Endodermal cell (in vitro differentiated cells): ENCODE data around the gene SMCO3. TPM values are rescaled to one million over a fixed set of nuclear protein-coding genes. Genes with fewer than 3 reads are reported as not detected.

Experiments used
- DNase-seq: peaks from one replicate; pipeline ENCODE4 v3.0.0-alpha.2; 2017
- H3K27ac ChIP-seq: 2 replicates; pipeline ENCODE4 v1.5.1; 2013; ENCODE audit warnings: mild to moderate bottlenecking, low read depth, low read length, moderate library complexity
- H3K27me3 ChIP-seq: 2 replicates; pipeline ENCODE4 v1.6.1; 2013; ENCODE audit warnings: mild to moderate bottlenecking, low read length, moderate library complexity; ENCODE audit not compliant: insufficient read depth, control insufficient read depth, poor library complexity, severe bottlenecking
- H3K36me3 ChIP-seq: 2 replicates; pipeline ENCODE4 v1.7.0; 2013; ENCODE audit warnings: mild to moderate bottlenecking, low read length, moderate library complexity; ENCODE audit not compliant: control insufficient read depth, insufficient read depth
- H3K4me1 ChIP-seq: one replicate; pipeline ENCODE4 v1.7.0; 2013; ENCODE audit warnings: low read length; ENCODE audit not compliant: control insufficient read depth, insufficient read depth
- H3K4me3 ChIP-seq: 2 replicates; pipeline ENCODE4 v1.5.1; 2013; ENCODE audit warnings: mild to moderate bottlenecking, low read length, moderate library complexity
- H3K9ac ChIP-seq: 2 replicates; pipeline ENCODE4 v1.6.1; 2013; ENCODE audit warnings: mild to moderate bottlenecking, low read length, moderate library complexity; ENCODE audit not compliant: poor library complexity, severe bottlenecking; ENCODE audit errors: extremely low read depth
- H3K9me3 ChIP-seq: 2 replicates; pipeline ENCODE4 v1.6.1; 2013; ENCODE audit warnings: mild to moderate bottlenecking, low read length, moderate library complexity; ENCODE audit not compliant: control insufficient read depth
- H3K27ac Mint-ChIP-seq: 2 replicates; pipeline ENCODE4 v1.8.0; 2020; ENCODE audit warnings: mixed read lengths
- H3K27me3 Mint-ChIP-seq: 2 replicates; pipeline ENCODE4 v1.8.0; 2021; ENCODE audit warnings: mild to moderate bottlenecking, mixed read lengths; ENCODE audit not compliant: insufficient read depth
- H3K36me3 Mint-ChIP-seq: 2 replicates; pipeline ENCODE4 v1.8.0; 2020; ENCODE audit warnings: low read depth, mixed read lengths
- H3K4me1 Mint-ChIP-seq: 2 replicates; pipeline ENCODE4 v1.8.0; 2020; ENCODE audit warnings: mixed read lengths
- H3K4me3 Mint-ChIP-seq: 2 replicates; pipeline ENCODE4 v1.8.0; 2020; ENCODE audit warnings: mild to moderate bottlenecking, moderate library complexity, mixed read lengths
- H3K9me3 Mint-ChIP-seq: 2 replicates; pipeline ENCODE4 v1.8.0; 2020; ENCODE audit warnings: mild to moderate bottlenecking, mixed read lengths
- WGBS, 2 experiments: methylation state at CpG; one replicate each; pipeline versions ENCODE4 v1.1.5 to v1.1.7; 2013; ENCODE audit warnings: missing lambda C conversion rate in 2 of 2, mixed read lengths in 1 of 2; ENCODE audit not compliant: insufficient coverage in 1 of 2, insufficient read length in 1 of 2; 5-methylcytosine and 5-hydroxymethylcytosine counted together
- total RNA-seq, 2 donors: library from RNA; stranded (reverse); fragmentation: NEBNext Ultra II Directional in 1 of 2; extraction: Animal tissue kit (Norgen Biotek cat#: 25700) in 1 of 2; gene quantifications; 2 replicates in 1 of 2; 3 replicates in 1 of 2; pipeline ENCODE4 v1.2.1, GENCODE V29; 2021
- TF ChIP-seq, protein P1 (sequence below): fragments of 200-600 bp; sonication (generic); conservative IDR thresholded peaks from 2 replicates; pipeline ENCODE4 v1.5.0; 2021; ENCODE audit warnings: antibody characterized with exemption, mild to moderate bottlenecking

The SMCO3 gene
- total RNA-seq, 2 donors from 2014 or later, result not detected

DNA sequence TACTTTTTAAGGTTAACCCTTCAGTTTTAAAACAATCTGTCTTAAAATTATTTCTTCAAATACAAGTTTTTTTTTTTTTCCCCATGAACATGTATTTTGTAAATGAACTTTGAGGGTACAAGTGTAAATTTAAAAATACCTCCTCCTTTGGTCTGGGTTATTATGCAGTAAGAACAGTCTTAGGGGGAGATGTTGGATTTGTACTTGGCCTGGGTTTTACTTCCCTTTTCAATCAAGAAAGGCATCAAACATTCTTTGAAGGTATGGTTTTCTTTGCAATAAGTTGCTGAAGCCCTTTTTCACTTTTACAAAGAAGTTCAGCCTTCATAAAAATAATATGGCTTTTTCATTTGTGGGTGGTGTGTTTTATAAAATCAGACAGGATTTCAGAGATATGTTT lies 31.2 kb downstream of the SMCO3 start:
- Mint-ChIP-seq H3K9me3 (no peaks in the 10 kb centered on the region), H3K27ac (no peak overlapping the region), H3K4me1 (no peaks in the 10 kb centered on the region), H3K36me3 (peaks cover 24% of the 10 kb centered on the region), H3K27me3 (no peaks in the 10 kb centered on the region), H3K4me3 (no peak overlapping the region)
- peaks cover 24% of the 10 kb centered on the region for H3K36me3 ChIP-seq
- no peaks in the 10 kb centered on the region for H3K4me1 ChIP-seq
- no peaks in the 10 kb centered on the region for H3K27me3 ChIP-seq
- H3K9me3 ChIP-seq, result no peaks in the 10 kb centered on the region
- DNase-seq, result no peak
- H3K9ac ChIP-seq, result no peak overlapping the region
- TF ChIP-seq, protein P1, sequence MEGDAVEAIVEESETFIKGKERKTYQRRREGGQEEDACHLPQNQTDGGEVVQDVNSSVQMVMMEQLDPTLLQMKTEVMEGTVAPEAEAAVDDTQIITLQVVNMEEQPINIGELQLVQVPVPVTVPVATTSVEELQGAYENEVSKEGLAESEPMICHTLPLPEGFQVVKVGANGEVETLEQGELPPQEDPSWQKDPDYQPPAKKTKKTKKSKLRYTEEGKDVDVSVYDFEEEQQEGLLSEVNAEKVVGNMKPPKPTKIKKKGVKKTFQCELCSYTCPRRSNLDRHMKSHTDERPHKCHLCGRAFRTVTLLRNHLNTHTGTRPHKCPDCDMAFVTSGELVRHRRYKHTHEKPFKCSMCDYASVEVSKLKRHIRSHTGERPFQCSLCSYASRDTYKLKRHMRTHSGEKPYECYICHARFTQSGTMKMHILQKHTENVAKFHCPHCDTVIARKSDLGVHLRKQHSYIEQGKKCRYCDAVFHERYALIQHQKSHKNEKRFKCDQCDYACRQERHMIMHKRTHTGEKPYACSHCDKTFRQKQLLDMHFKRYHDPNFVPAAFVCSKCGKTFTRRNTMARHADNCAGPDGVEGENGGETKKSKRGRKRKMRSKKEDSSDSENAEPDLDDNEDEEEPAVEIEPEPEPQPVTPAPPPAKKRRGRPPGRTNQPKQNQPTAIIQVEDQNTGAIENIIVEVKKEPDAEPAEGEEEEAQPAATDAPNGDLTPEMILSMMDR, result no peak
- no peak overlapping the region for H3K27ac ChIP-seq
- H3K4me3 ChIP-seq, result no peak overlapping the region

DNA sequence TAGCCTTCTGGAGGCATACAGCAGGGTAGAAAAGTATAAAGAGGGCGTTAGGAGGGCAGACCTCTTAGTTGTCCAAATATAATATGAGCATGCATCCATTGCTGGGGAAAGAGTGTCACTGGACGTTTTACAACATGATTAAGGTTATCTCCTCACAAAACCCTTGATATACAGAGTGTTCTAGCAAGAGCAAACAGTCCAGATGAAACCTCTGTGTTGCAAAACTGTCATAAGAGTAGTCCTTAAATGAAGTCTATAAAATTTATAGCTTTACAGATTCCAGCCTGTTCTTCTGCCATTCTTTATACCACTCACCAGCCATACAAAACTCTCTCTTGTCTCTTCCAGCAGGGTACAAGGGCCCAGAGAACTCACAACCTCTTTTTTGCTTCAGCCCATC lies 32.4 kb downstream of the SMCO3 start:
- Histone ChIP-seq H3K27ac (no peak overlapping the region), H3K4me3 (no peak overlapping the region), H3K36me3 (peaks cover 14% of the 10 kb centered on the region), H3K9me3 (no peaks in the 10 kb centered on the region), H3K27me3 (no peaks in the 10 kb centered on the region), H3K9ac (no peak overlapping the region), H3K4me1 (no peaks in the 10 kb centered on the region)
- no peak for DNase-seq
- peaks cover 14% of the 10 kb centered on the region for H3K36me3 Mint-ChIP-seq
- no peak overlapping the region for H3K27ac Mint-ChIP-seq
- H3K4me1 Mint-ChIP-seq, result peaks cover 10% of the 10 kb centered on the region
- no peak overlapping the region for H3K4me3 Mint-ChIP-seq
- TF ChIP-seq, protein P1, result no peak
- WGBS, 2 experiments, result 90 to 100% methylated on average over 1 to 2 of the region's 2 CpGs
- no peaks in the 10 kb centered on the region for H3K9me3 Mint-ChIP-seq
- no peaks in the 10 kb centered on the region for H3K27me3 Mint-ChIP-seq

DNA sequence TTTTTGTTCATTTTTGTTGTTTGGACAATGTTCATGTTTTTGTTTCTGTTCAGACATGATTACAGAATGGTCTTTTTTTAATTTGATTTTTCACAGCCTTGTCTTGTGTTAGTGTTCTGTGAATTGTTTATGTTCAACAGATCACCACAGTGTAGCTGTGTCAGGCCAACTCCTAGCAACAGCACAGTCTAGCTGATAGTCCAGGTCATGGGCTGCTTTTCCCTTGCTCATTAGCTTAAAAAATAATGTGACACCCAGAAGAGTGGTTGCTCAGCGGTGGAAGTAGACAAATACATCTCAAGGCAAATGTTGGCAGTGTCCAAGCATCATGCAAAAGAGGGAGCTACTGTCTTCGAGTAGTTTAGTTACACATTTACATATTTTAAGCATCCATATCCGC lies 33.1 kb downstream of the SMCO3 start:
- Mint-ChIP-seq H3K36me3 (peaks cover 7% of the 10 kb centered on the region), H3K9me3 (no peaks in the 10 kb centered on the region), H3K27me3 (no peaks in the 10 kb centered on the region), H3K4me3 (no peak overlapping the region), H3K4me1 (peaks cover 16% of the 10 kb centered on the region), H3K27ac (no peak overlapping the region)
- H3K4me3 ChIP-seq, result no peak overlapping the region
- H3K27me3 ChIP-seq, result no peaks in the 10 kb centered on the region
- TF ChIP-seq, protein P1, result no peak
- no peak overlapping the region for H3K27ac ChIP-seq
- DNase-seq, result no peak
- WGBS, 2 experiments, result 67 to 85% methylated on average over 1 to 3 of the region's 3 CpGs
- H3K9ac ChIP-seq, result no peak overlapping the region
- no peaks in the 10 kb centered on the region for H3K9me3 ChIP-seq
- H3K36me3 ChIP-seq, result peaks cover 7% of the 10 kb centered on the region
- H3K4me1 ChIP-seq, result no peaks in the 10 kb centered on the region
